Activated CD8-positive, alpha-beta memory T cell treated with anti-CD3 and anti-CD28 coated beads, Interleukin-2, amount 50 U/mL, for 48 hours (primary cell): Measurements from ENCODE around the gene SMTNL1.

ENCODE experiments used
- DNase-seq: peaks from one replicate; pipeline ENCODE4 v3.0.0-alpha.2; 2020

Gene SMTNL1

DNA sequence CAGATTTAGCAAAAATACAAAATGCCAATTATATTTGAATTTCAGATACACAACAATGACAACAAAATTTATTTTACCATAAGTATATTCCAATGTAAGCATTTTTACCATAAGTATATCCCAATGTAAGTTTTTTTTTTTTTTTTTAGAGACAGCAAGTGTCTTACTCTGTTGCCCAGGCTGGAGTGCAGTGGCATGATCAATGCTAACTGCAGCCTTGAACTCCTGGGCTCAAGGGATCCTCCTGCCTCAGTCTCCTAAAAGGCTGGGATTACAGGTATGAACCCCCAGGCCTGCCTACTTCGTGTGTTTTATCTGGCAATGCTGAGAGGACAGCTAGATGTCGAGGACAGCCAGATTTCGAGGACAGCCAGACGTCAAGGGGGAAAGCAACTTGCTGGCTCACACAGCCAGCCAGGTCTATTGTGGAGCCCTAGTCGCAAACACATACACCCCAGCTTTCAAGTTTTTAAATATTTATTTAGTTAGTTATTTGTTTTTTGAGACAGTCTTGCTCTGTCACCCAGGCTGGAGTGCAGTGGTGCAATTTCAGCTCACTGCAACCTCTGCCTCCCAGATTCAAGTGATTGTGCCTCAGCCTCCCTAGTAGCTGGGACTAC, 59.0 kb downstream of the SMTNL1 start:
- no peak for DNase-seq

DNA sequence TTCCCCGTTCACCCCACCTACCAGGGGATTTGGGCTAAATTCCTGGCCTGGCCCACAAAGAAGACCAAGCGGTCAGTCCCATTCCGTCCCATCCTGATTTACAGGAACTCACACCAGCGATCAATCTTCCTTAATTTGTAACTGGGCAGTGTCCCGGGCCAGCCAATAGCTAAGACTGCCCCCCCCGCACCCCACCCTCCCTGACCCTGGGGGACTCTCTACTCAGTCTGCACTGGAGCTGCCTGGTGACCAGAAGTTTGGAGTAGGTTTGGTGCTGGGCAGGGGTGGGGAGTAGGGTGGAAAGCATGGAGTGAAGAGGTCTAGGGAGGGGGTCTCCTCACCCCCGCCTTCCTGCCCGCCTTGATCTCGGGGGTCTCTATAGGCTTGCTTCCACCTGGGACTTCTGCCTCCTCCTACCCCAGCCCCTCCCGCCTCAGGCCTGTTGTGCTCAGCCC, 60.1 kb downstream of the SMTNL1 start, which contains the start of gene SERPING1:
SERPING1 (plus strand) TSS at position 225 of the 455 bp plus-strand sequence. CDS start 586 bp downstream, outside the sequence.
- DNase-seq: no peak

DNA sequence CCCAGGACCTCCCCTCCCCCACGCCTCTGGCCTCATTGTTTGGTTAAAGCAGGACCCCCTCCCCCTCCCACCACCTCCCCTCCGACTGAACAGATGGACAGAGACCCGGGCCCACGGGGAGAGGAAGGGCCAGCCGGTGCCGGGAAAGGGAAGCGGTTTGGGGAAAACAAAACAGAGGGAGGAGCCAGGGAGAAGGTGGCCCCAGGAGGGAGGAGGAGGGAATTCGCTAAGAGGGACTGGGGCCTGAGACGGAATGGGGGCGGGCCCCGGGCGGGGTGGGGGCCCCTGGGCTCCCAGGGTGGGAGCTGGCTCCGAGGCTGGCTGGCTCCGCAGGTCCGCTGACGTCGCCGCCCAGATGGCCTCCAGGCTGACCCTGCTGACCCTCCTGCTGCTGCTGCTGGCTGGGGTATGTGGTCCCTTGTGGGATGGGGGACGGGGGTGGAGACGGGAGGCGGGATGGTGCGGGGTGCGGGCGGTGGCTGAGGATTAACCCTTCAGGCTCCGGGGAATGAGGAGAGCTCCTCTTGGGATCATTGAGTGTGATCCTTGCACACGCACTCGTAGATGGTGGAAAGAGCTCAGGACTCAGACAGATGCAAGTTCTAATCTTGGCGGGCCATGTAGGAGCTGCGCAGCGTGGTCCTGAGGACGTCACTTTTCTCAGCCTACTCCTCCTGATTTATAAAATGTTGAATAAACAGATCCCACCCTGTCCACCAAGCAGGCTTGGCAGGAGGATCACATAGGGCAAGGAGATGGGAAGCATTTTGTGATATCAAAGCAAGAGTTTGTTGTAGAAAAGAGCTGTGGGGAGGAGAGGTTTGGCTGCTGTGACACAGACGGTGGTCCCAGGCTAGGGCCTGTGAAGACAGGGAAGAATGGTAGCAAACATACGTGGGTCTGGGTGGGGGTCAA, 60.8 kb downstream of the SMTNL1 start:
- DNase-seq: no peak

DNA sequence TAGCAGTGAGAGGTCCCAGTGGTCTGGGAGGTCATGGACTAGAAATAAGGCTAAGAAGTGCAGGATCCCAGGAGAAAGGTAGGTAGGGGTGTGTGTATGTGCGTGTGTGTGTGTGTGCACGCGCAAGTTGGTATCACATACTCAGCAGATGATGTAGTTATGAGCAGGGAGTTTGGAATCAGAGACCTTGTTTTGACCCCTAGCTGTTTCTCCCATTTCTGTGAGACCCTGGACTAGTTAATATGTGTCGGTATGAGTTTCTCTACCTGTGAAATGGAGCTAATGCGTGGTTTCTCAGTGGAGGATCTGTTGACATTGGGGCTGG, 61.4 kb downstream of the SMTNL1 start:
- no peak for DNase-seq

DNA sequence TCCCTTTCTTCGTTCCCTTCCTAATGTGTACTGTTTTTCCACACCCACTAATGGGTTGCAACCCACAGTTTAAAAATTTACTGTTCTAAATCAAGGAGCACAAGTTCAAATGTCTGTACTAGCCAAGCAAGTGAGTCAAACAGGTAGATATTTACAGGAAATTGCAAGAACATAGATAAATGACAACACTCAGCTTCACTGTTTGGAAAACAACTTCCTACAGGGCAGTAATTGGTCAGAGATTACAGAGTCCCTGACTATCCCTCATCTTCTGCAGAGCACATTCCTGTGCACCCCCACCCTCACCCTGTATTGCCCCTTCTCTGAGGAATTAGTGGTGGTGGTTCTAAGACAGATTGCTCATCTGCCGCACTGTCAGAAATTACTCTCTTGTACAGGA, 62.0 kb downstream of the SMTNL1 start:
- DNase-seq: no peak
